Glomerular endothelial cell (primary cell): ENCODE measurements around the gene PRUNE2. TPM values are rescaled to one million over a fixed set of nuclear protein-coding genes. Genes with fewer than 3 reads are reported as not detected.

Experiments used
- DNase-seq: peaks from one replicate; pipeline ENCODE4 v3.0.0-alpha.2; 2011; ENCODE audit warnings: low read depth, low spot score; ENCODE audit errors: extremely low read depth
- total RNA-seq: library from RNA; depleted of rRNA; stranded (reverse); fragments of >200 nt; gene quantifications from 2 replicates; pipeline ENCODE4 v1.2.3, GENCODE V29; 2015

PRUNE2 gene
- total RNA-seq, 1 donor from 2014 or later, result 7.1 TPM

- no peak for DNase-seq
Measured at GRCh38 chr9:76642074-76642473, 263.8 kb downstream of the PRUNE2 start.

- DNase-seq, result no peak
Measured at GRCh38 chr9:76638001-76638400, 267.9 kb downstream of the PRUNE2 start.

GRCh38 chr9:76637416-76637815 is 268.5 kb downstream of the PRUNE2 start:
- DNase-seq, result no peak

GRCh38 chr9:76634356-76635054 is 271.4 kb downstream of the PRUNE2 start:
- DNase-seq, result peak; percentile 34

GRCh38 chr9:76630916-76631315 is 275.0 kb downstream of the PRUNE2 start:
- no peak for DNase-seq

- no peak for DNase-seq
Measured at GRCh38 chr9:76629205-76629990, 276.5 kb downstream of the PRUNE2 start.

- DNase-seq, result no peak
Measured at GRCh38 chr9:76628155-76628554, 277.8 kb downstream of the PRUNE2 start.

- no peak for DNase-seq
Measured at GRCh38 chr9:76626980-76627379, 278.9 kb downstream of the PRUNE2 start.

- no peak for DNase-seq
Measured at GRCh38 chr9:76626141-76626540, 279.8 kb downstream of the PRUNE2 start.

- DNase-seq, result no peak
Measured at GRCh38 chr9:76624391-76625048, 281.4 kb downstream of the PRUNE2 start.

GRCh38 chr9:76620996-76621395 is 284.9 kb downstream of the PRUNE2 start:
- DNase-seq, result no peak

GRCh38 chr9:76620581-76620980 is 285.3 kb downstream of the PRUNE2 start:
- no peak for DNase-seq

GRCh38 chr9:76619640-76620039 is 286.3 kb downstream of the PRUNE2 start:
- DNase-seq, result no peak

GRCh38 chr9:76619197-76619596 is 286.7 kb downstream of the PRUNE2 start:
- no peak for DNase-seq

- DNase-seq, result no peak
Measured at GRCh38 chr9:76618762-76619161, 287.2 kb downstream of the PRUNE2 start.

GRCh38 chr9:76617497-76618175 is 288.3 kb downstream of the PRUNE2 start:
- DNase-seq, result no peak

- DNase-seq, result no peak
Measured at GRCh38 chr9:76616780-76617179, 289.1 kb downstream of the PRUNE2 start.

GRCh38 chr9:76615177-76615603 is 290.7 kb downstream of the PRUNE2 start:
- no peak for DNase-seq

GRCh38 chr9:76613974-76614373 is 291.9 kb downstream of the PRUNE2 start:
- no peak for DNase-seq

GRCh38 chr9:76613150-76613781 is 292.6 kb downstream of the PRUNE2 start:
- DNase-seq, result no peak

GRCh38 chr9:76610011-76610352 is 295.9 kb downstream of the PRUNE2 start:
- no peak for DNase-seq
